ENCODE data around the gene ULK4. TPM values are rescaled to one million over a fixed set of nuclear protein-coding genes. Genes with fewer than 3 reads are reported as not detected.
"Not testable (repeated sequence)": the region's sequence is repeated elsewhere in the genome, so short reads cannot be mapped to it uniquely, and the experiment has no call there.

The ULK4 gene
- total RNA-seq, 1 experiment from 2014 or later = 6.3 TPM

- no peak overlapping the region for H3K4me3 ChIP-seq (replicated peaks in 1 of 2; ENCODE audit: low read depth in 1 of 2, low read length in 2 of 2)
- ChIA-PET POLR2A (no interaction called here), RAD21 (ENCODE audit: low non-redundant PET in 1 of 2, low total read pairs in 2 of 2, uncharacterized antibody in 2 of 2, unreplicated experiment in 2 of 2) (no interaction called here), CTCF (no interaction called here)
- intact Hi-C loops (cut with micrococcal nuclease) = no loop called here
- no peaks in the 10 kb centered on the region; a peak in 1 of 4 replicates for H3K9me3 ChIP-seq (ENCODE audit: control insufficient read depth in 1 of 2, insufficient read depth in 1 of 2, low read depth in 1 of 2, low read length in 2 of 2)
- no TSS peak for BruUV-seq (replicated peaks)
- DNase-seq (ENCODE audit: low read depth, low spot score) (no peak), ATAC-seq (no peak)
- no peaks in the 10 kb centered on the region for H3K79me2 ChIP-seq (ENCODE audit: insufficient read depth, low read length)
- no peak overlapping the region for H2AFZ ChIP-seq (ENCODE audit: low read depth, low read length, poor library complexity, severe bottlenecking)
- no peaks in the 10 kb centered on the region for H3K9me2 ChIP-seq (ENCODE audit: insufficient read depth)
- no peaks in the 10 kb centered on the region for H3K36me3 ChIP-seq (ENCODE audit: control insufficient read depth in 1 of 2, insufficient read depth in 2 of 2, low read length in 2 of 2)
- no peak overlapping the region for H3K27ac ChIP-seq (ENCODE audit: low read depth, low read length)
- TF ChIP-seq SIN3A (IDR thresholded peaks at IDR 0.05; ENCODE audit: low read depth) (no peak), CTCF (IDR thresholded peaks at IDR 0.05 in 2 of 3, conservative IDR thresholded peaks at IDR 0.05 in 1 of 3; ENCODE audit: borderline replicate concordance in 1 of 3, insufficient read depth in 1 of 3, low read depth in 2 of 3, low read length in 2 of 3) (no peak), SP1 (IDR thresholded peaks at IDR 0.05; ENCODE audit: low read depth) (no peak)
- H3K27me3 ChIP-seq (ENCODE audit: insufficient read depth, low read length) = no peaks in the 10 kb centered on the region
- H3K4me2 ChIP-seq (ENCODE audit: low read length) = no peak overlapping the region
- H3K4me1 ChIP-seq (ENCODE audit: control insufficient read depth in 1 of 2, insufficient read depth in 2 of 2, low read length in 2 of 2) = no peaks in the 10 kb centered on the region
- H4K20me1 ChIP-seq (ENCODE audit: insufficient read depth) = no peaks in the 10 kb centered on the region
- H3K9ac ChIP-seq (ENCODE audit: low read length) = no peak overlapping the region
Measured at GRCh38 chr3:41845826-41846225, 116.1 kb downstream of the ULK4 start.

- H3K27ac ChIP-seq (ENCODE audit: low read depth, low read length); H3K79me2 ChIP-seq (ENCODE audit: insufficient read depth, low read length); H3K27me3 ChIP-seq (ENCODE audit: insufficient read depth, low read length); RAD21 ChIA-PET (ENCODE audit: low non-redundant PET in 1 of 2, low total read pairs in 2 of 2, uncharacterized antibody in 2 of 2, unreplicated experiment in 2 of 2); H2AFZ ChIP-seq (ENCODE audit: low read depth, low read length, poor library complexity, severe bottlenecking); H3K4me2 ChIP-seq (ENCODE audit: low read length); POLR2A ChIA-PET; H3K9me2 ChIP-seq (ENCODE audit: insufficient read depth); H3K9ac ChIP-seq (ENCODE audit: low read length); H3K36me3 ChIP-seq (ENCODE audit: control insufficient read depth in 1 of 2, insufficient read depth in 2 of 2, low read length in 2 of 2); H3K4me1 ChIP-seq (ENCODE audit: control insufficient read depth in 1 of 2, insufficient read depth in 2 of 2, low read length in 2 of 2); H4K20me1 ChIP-seq (ENCODE audit: insufficient read depth); ATAC-seq; intact Hi-C loops (cut with micrococcal nuclease); DNase-seq (ENCODE audit: low read depth, low spot score); BruUV-seq (replicated peaks); CTCF ChIA-PET; H3K9me3 ChIP-seq (ENCODE audit: control insufficient read depth in 1 of 2, insufficient read depth in 1 of 2, low read depth in 1 of 2, low read length in 2 of 2); H3K4me3 ChIP-seq (replicated peaks in 1 of 2; ENCODE audit: low read depth in 1 of 2, low read length in 2 of 2): not testable (repeated sequence)
Measured at GRCh38 chr3:41844256-41844655, 117.6 kb downstream of the ULK4 start.

- POLR2A ChIA-PET; DNase-seq (ENCODE audit: low read depth, low spot score); ATAC-seq: not testable (repeated sequence)
Measured at GRCh38 chr3:41840936-41841668, 120.8 kb downstream of the ULK4 start.

More at GRCh38 chr3:41840936-41841668, 120.8 kb downstream of the ULK4 start:
- H2AFZ ChIP-seq (ENCODE audit: low read depth, low read length, poor library complexity, severe bottlenecking); H3K4me2 ChIP-seq (ENCODE audit: low read length); H3K9me2 ChIP-seq (ENCODE audit: insufficient read depth); H3K9me3 ChIP-seq (ENCODE audit: control insufficient read depth in 1 of 2, insufficient read depth in 1 of 2, low read depth in 1 of 2, low read length in 2 of 2); H3K4me3 ChIP-seq (replicated peaks in 1 of 2; ENCODE audit: low read depth in 1 of 2, low read length in 2 of 2); H3K4me1 ChIP-seq (ENCODE audit: control insufficient read depth in 1 of 2, insufficient read depth in 2 of 2, low read length in 2 of 2); RAD21 ChIA-PET (ENCODE audit: low non-redundant PET in 1 of 2, low total read pairs in 2 of 2, uncharacterized antibody in 2 of 2, unreplicated experiment in 2 of 2); intact Hi-C loops (cut with micrococcal nuclease); H3K27me3 ChIP-seq (ENCODE audit: insufficient read depth, low read length); H3K27ac ChIP-seq (ENCODE audit: low read depth, low read length); H4K20me1 ChIP-seq (ENCODE audit: insufficient read depth); H3K36me3 ChIP-seq (ENCODE audit: control insufficient read depth in 1 of 2, insufficient read depth in 2 of 2, low read length in 2 of 2); BruUV-seq (replicated peaks); CTCF ChIA-PET; H3K9ac ChIP-seq (ENCODE audit: low read length); H3K79me2 ChIP-seq (ENCODE audit: insufficient read depth, low read length): not testable (repeated sequence)
